ENCODE data around the gene SLC38A6. TPM values are rescaled to one million over a fixed set of nuclear protein-coding genes. Genes with fewer than 3 reads are reported as not detected.
A peak's percentile ranks its signal among the peaks of the same experiment; 100 is the strongest.

The SLC38A6 gene
- 10 to 100 TPM in 10 of 12 donors, 1 to 10 TPM in 1, not detected in 1; 9.4 to 25.3 (median 18.2) TPM for polyA plus RNA-seq (ENCODE audit: insufficient read length in 12 of 12)
- long read RNA-seq, donor 1, partial matches to known transcripts: 0 of 1 reads
- long read RNA-seq, donor 1, other reads (novel, unspliced or antisense): 0 of 1 reads
- long read RNA-seq, donor 2: 0 reads
- long read RNA-seq, donor 3: 0 reads
- long read RNA-seq, donor 4, partial matches to known transcripts: 0 of 1 reads
- long read RNA-seq, donor 4, other reads (novel, unspliced or antisense): 0 of 1 reads
- long read RNA-seq, donor 5, partial matches to known transcripts: 0 of 2 reads
- long read RNA-seq, donor 5, other reads (novel, unspliced or antisense): 0 of 2 reads
- long read RNA-seq, donor 6: 0 reads
- long read RNA-seq, donor 7, partial matches to known transcripts: 0 of 1 reads
- long read RNA-seq, donor 7, other reads (novel, unspliced or antisense): 0 of 1 reads
- long read RNA-seq, donor 8, partial matches to known transcripts: 0 of 1 reads
- long read RNA-seq, donor 8, other reads (novel, unspliced or antisense): 0 of 1 reads
- long read RNA-seq, donor 9: 0 reads
- long read RNA-seq, donor 10: 0 reads
- long read RNA-seq, donor 11, partial matches to known transcripts: 0 of 2 reads
- long read RNA-seq, donor 11, other reads (novel, unspliced or antisense): 0 of 2 reads

- peak; percentile 95 for DNase-seq
Measured at GRCh38 chr14:60980811-60981632, at the start of gene SLC38A6, which contains the start of gene TRMT5. TSS of gene SLC38A6 (plus strand) at chr14:60981245. CDS start at chr14:60981278, 33 bp downstream. TSS of gene TRMT5 (minus strand) at chr14:60981079. CDS start at chr14:60980973, 106 bp downstream.

- no peak for DNase-seq
Measured at GRCh38 chr14:60933920-60934655, 47.0 kb upstream of the SLC38A6 start.

- DNase-seq: no peak
Measured at GRCh38 chr14:60935319-60935718, 45.7 kb upstream of the SLC38A6 start.

- no peak for DNase-seq
Measured at GRCh38 chr14:60943637-60944032, 37.4 kb upstream of the SLC38A6 start.

GRCh38 chr14:60944204-60944603, 36.8 kb upstream of the SLC38A6 start:
- DNase-seq: no peak

- no peak for DNase-seq
Measured at GRCh38 chr14:60945984-60946383, 35.1 kb upstream of the SLC38A6 start.

- no peak for DNase-seq
Measured at GRCh38 chr14:60946773-60947172, 34.3 kb upstream of the SLC38A6 start.

- DNase-seq: no peak
Measured at GRCh38 chr14:60951776-60952435, 29.1 kb upstream of the SLC38A6 start.

GRCh38 chr14:60956202-60956601, 24.8 kb upstream of the SLC38A6 start:
- no peak for DNase-seq

- no peak for DNase-seq
Measured at GRCh38 chr14:60956632-60957031, 24.4 kb upstream of the SLC38A6 start.

GRCh38 chr14:60958146-60958545, 22.9 kb upstream of the SLC38A6 start:
- DNase-seq: no peak

GRCh38 chr14:60963761-60964160, 17.3 kb upstream of the SLC38A6 start:
- DNase-seq: no peak

- DNase-seq: no peak
Measured at GRCh38 chr14:60964904-60965303, 16.1 kb upstream of the SLC38A6 start.

GRCh38 chr14:60965402-60965801, 15.6 kb upstream of the SLC38A6 start:
- no peak for DNase-seq

GRCh38 chr14:60968099-60968498, 12.9 kb upstream of the SLC38A6 start:
- no peak for DNase-seq

GRCh38 chr14:60968671-60969070, 12.4 kb upstream of the SLC38A6 start:
- DNase-seq: no peak

- no peak for DNase-seq
Measured at GRCh38 chr14:60970146-60970545, 10.9 kb upstream of the SLC38A6 start.

GRCh38 chr14:60971271-60971670, 9.8 kb upstream of the SLC38A6 start:
- DNase-seq: no peak

GRCh38 chr14:60972295-60972694, 8.8 kb upstream of the SLC38A6 start:
- no peak for DNase-seq

- no peak for DNase-seq
Measured at GRCh38 chr14:60973070-60973469, 8.0 kb upstream of the SLC38A6 start.

GRCh38 chr14:60974090-60974651, 6.9 kb upstream of the SLC38A6 start:
- no peak for DNase-seq
